ENCODE measurements around the gene NAA10.
A peak's percentile ranks its signal among the peaks of the same experiment; 100 is the strongest.
"Not testable (repeated sequence)": the region's sequence is repeated elsewhere in the genome, so short reads cannot be mapped to it uniquely, and the experiment has no call there.

Gene NAA10

DNA sequence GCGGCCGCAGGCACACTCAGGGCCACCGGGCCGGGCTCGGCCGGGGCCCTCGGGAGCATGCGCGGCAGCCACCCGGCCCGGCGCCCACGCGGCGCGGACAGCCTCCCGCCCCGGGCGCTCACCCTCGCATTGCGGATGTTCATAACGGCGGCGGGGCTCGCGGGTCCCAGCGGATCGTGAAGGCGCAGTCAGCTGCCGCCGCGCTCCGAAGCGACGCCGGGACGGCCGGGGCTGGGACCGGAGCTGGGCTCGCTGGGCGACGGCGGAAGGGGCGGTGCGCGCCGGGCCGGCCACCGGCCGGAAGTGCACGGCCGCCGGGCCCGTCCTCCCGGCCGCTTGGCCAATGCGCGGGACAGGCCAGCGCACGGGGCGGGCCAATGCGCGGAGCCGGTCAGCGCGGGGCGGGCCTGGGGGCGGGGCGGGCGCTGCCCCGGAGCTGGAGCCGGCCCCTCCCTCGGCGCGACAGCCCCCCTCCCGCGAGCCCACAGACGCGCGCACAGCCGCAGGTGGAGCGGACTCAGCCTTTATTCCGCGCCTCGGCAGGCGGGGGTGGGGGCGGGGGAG lies at the start of gene NAA10:
Gene NAA10, minus strand, starts transcription at position 276 of the 564 bp plus-strand sequence. Its CDS starts 133 bp downstream, at position 143.
- peak; percentile 24 for DNase-seq

GRCh38 chrX:153983321-153983801 lies 48.5 kb upstream of the NAA10 start:
- DNase-seq, result peak; percentile 13

DNA sequence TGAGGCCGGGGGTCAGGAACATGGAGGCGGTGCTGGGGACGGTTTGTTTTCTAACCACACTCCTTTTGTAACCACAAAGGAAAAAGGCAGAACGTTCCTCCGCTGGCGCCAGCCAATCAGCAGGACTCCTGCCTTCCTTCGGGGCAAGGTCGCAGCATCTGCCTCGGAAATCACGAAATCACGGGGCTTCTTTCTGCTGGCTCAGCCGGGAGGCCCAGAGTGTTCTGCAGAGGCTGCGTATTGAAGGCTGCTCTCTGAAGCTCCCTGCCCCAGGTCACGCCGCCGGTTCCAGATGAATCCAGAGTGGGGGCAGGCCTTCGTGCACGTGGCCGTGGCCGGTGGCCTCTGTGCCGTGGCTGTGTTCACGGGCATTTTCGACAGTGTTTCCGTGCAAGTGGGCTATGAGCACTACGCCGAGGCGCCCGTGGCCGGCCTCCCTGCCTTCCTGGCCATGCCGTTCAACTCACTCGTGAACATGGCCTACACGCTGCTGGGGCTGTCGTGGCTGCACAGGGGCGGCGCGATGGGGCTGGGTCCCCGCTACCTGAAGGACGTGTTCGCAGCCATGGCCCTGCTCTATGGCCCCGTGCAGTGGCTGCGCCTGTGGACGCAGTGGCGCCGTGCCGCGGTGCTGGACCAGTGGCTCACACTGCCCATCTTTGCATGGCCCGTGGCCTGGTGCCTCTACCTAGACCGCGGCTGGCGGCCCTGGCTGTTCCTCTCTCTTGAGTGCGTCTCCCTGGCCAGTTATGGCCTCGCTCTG lies 47.1 kb upstream of the NAA10 start:
- DNase-seq, result peak; percentile 75

GRCh38 chrX:153981231-153981630 lies 46.4 kb upstream of the NAA10 start:
- no peak for DNase-seq

DNA sequence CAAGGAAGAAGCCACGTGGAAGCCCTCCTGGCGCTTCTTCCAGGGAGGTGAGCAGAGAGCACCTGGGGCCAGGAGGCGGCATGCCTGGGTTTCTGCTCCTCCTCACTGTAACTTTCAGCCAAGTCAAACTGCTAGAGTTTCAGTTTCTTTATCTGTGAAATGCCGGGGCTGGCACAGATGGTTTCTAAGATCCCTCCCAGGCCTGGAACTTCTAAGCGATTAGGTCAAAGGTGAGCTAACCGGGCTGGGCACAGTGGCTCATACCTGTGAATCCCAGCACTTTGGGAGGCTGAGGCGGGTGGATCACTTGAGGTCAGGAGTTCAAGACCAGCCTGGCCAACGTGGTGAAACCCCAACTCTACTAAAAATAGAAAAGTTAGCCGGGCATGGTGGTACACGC lies 45.6 kb upstream of the NAA10 start:
- not testable (repeated sequence) for DNase-seq

- DNase-seq, result peak; percentile 46
Observed at GRCh38 chrX:153974726-153975286, 40.0 kb upstream of the NAA10 start.

- no peak for DNase-seq
Observed at GRCh38 chrX:153974003-153974725, 39.3 kb upstream of the NAA10 start.

GRCh38 chrX:153973127-153974002 lies 38.5 kb upstream of the NAA10 start:
- DNase-seq, result no peak

DNA sequence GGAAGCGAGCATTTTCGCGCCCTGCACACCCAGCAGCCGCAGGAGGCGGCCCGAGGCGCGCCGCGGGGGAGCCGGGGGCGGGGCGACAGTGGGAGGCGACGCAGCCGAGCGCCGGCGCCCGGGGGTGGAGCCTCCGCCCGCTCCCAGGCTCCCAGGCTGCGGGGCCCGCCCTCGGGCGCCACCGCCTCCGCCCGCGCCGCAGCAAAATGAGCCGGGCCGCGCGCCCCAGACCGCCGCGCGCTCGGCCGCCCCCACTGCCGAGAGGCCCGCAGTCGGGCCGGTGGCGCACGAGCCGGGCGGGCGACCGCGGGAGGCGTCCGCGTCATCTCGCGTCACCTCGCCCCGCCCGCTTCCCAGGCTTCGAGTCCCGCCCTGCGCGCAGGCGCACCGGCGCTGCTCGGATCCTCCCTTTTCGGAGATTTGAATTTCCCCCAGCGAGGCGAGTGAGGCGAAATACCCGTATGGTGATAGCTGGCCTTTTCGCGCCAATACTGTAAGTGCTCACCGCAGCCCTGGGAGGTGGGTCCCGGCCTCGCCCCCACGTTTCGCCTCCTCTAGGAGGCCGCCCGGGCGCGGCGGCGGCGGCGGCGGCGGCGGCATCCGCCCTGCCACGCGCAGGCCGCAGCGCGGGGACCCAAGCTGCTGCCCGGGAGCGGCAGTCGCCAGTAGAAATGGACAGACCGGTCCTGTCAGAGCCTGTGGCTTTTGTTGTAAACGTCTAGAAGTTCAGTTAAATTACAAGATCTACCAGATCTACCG lies 37.7 kb upstream of the NAA10 start, which contains the start of gene TMEM187:
Gene TMEM187, plus strand, starts transcription at position 387 of the 759 bp plus-strand sequence. CDS start 9,309 bp downstream, outside the sequence.
- peak; percentile 71 for DNase-seq

GRCh38 chrX:153971450-153972367 lies 36.9 kb upstream of the NAA10 start, which contains the start of gene HCFC1:
HCFC1 (minus strand) TSS chrX:153971818; CDS start chrX:153970840, 978 bp downstream.
- DNase-seq, result peak; percentile 59

DNA sequence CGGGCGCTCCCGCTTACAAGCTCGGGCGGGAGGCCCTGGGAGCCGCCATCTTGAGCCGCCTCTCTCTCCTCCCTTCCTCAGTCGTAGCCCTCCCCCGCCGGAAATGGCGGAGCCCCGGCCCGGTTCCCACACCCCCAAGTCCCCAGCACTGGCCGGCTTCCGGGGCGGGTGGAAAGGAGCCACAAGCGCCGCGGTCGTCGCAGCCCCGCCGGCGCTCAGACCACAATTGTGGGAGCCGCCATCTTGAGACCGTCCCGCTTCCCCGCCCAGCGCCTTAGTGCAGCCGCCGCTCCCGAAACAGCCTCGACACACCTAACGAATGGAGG lies 36.2 kb upstream of the NAA10 start:
- peak; percentile 49 for DNase-seq

DNA sequence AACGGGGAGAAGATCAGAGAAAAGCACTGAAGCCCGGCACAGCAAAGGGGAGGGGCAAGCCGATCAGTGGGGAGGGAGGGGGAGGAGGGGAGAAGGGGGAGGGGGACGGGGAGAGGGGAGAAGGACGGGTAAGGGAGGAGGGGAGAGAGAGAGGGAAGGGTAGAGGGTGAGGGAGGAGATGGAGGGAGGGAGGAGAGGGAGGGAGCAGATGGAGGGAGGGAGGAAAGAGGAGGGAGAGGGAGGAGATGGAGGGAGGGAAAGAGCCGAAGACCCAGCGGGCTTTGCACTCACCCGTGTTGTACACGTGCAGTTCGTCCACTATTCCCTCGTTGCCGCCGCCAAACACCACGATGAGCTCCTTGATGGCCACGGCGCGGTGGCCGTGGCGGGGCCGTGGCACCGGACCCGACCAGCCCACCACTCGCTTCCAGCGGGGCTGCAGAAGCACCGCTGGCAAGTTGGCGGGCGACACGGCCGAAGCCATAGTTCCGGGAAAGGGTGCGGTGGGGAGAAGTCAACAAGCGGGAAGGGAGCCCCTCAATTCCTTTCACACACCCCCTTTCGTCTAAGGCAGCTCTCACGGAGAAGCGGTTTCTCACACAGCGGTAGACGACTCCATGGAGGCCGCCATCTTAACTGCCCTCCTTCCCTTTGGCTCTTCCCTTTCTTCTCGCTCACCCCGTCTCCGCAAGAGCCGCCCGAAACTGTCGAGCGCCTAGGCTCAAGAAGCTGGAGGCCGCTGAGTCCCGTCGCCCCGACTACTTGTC lies 35.7 kb upstream of the NAA10 start:
- peak; percentile 51 for DNase-seq

DNA sequence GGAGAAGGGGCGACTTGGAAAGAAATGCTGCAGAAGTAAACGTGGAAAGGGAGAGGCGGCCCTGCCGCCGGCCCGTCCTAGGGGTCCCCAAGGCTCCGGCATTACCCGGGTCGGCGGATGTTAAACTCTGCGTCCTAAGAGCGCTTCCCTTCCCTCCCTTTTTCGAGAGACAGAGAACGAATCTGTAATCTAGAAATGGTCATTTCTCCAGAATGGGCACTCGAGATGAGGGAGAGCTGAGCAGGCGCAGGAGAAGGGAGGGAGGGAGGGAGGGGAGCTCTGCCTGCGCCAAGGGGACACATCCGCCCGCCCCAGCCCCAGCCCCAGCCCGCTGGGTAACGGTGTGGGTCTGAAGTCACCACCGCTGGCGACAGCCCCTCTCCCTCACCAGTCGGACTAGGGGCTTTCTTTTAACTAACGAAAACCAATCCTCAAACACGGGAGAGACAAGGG lies 35.1 kb upstream of the NAA10 start:
- no peak for DNase-seq

DNA sequence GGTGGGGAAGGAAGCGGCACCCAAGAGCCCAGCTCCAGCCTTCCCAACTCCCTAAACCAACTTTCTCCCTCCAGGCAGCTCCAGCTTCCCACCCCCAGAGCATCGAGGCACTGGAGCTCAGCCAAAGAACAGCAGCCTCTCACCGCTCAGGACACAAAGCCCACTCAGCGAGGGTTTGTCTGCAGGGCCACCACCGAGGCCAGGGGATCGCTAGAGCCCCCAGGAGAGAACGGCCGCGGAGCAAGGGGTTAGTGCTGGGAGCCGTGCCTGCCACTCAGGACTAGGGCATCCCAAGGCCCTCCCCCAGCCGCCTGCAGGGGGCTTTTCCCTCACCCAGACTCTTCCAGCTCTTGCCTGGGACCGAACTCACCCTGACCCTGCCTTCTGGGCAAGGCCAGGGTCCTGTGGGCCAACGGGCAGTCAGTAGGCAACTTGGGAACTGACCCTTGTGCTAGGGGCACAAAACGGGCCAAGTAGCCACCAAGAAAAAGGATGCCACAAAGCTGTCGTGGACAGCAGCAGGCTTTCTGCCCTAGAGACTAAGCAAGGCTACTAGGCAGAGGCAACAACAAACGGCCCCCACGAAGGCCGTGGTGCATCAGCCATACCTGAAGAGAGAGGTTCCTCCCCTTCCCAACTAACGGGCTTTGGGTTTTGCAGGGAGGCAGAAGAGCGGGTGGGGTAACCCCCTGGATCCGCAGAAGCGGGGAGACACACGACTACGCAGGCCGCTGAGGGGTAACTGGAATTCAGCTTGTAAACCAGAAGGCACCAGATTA lies 34.5 kb upstream of the NAA10 start:
- no peak for DNase-seq

GRCh38 chrX:153968754-153969124 lies 33.9 kb upstream of the NAA10 start:
- DNase-seq, result peak; percentile 30

GRCh38 chrX:153968255-153968654 lies 33.4 kb upstream of the NAA10 start:
- no peak for DNase-seq

GRCh38 chrX:153967536-153968224 lies 32.8 kb upstream of the NAA10 start:
- peak; percentile 6 for DNase-seq
